Fibroblast of villous mesenchyme (primary cell): Measurements from ENCODE around the gene TRMO. TPM values are rescaled to one million over a fixed set of nuclear protein-coding genes. Genes with fewer than 3 reads are reported as not detected.

Source experiments
- DNase-seq: peaks from one replicate; pipeline ENCODE4 v3.0.0-alpha.2; 2010; ENCODE audit warnings: low read depth
- H3K4me3 ChIP-seq: 2 replicates; pipeline ENCODE4 v1.5.1; 2011; ENCODE audit warnings: low read depth, mild to moderate bottlenecking, low read length
- CTCF ChIP-seq: IDR thresholded peaks from 2 replicates; pipeline ENCODE4 v1.5.1; 2012; ENCODE audit warnings: low read depth, mild to moderate bottlenecking, low read length; ENCODE audit not compliant: insufficient read depth
- total RNA-seq: library from RNA; depleted of rRNA; stranded (reverse); fragments of >200 nt; gene quantifications from 2 replicates; pipeline ENCODE4 v1.2.3, GENCODE V29; 2012

The TRMO gene
- total RNA-seq, 1 donor = 15.5 TPM

- TF ChIP-seq CTCF = no peak
- no peak for DNase-seq
- no peak overlapping the region for H3K4me3 ChIP-seq
Measured at GRCh38 chr9:97940233-97940632, 17.9 kb upstream of the TRMO start.

- no peak for TF ChIP-seq CTCF
- no peak for DNase-seq
- no peak within 1 kb of the TSS for H3K4me3 ChIP-seq
Measured at GRCh38 chr9:97938081-97938644, 15.9 kb upstream of the TRMO start, which contains the start of gene HEMGN. TSS of gene HEMGN (minus strand) at chr9:97938172. CDS start at chr9:97938136, 36 bp downstream.

- TF ChIP-seq CTCF = no peak
Measured at GRCh38 chr9:97936998-97937397, 14.7 kb upstream of the TRMO start.

DNA sequence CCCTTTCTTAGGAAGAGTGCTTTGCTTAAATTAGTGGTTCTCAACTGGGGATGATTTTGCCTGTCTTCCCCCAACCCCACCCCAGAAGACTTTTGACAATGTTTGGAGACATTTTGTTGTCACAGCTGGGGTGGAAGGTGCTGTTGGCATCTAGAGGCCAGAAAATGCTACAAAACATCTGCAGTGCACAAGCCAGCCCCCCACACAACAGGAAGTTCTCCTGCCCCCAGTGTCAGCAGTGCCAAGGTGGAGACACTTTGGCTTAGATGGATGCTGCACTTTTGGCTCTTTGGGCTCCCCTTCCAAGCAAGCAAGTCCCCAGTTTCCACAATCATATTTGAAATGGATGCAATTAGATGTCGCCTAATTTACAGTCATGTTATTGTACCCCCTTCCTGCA is 13.0 kb upstream of the TRMO start:
- no peak for TF ChIP-seq CTCF
- no peak overlapping the region for H3K4me3 ChIP-seq
- no peak for DNase-seq

More at GRCh38 chr9:97936998-97937397, 14.7 kb upstream of the TRMO start:
- no peak overlapping the region for H3K4me3 ChIP-seq
- DNase-seq = no peak

GRCh38 chr9:97934321-97935115 is 12.2 kb upstream of the TRMO start:
- no peak for DNase-seq
- TF ChIP-seq CTCF = no peak
- no peak overlapping the region for H3K4me3 ChIP-seq

DNA sequence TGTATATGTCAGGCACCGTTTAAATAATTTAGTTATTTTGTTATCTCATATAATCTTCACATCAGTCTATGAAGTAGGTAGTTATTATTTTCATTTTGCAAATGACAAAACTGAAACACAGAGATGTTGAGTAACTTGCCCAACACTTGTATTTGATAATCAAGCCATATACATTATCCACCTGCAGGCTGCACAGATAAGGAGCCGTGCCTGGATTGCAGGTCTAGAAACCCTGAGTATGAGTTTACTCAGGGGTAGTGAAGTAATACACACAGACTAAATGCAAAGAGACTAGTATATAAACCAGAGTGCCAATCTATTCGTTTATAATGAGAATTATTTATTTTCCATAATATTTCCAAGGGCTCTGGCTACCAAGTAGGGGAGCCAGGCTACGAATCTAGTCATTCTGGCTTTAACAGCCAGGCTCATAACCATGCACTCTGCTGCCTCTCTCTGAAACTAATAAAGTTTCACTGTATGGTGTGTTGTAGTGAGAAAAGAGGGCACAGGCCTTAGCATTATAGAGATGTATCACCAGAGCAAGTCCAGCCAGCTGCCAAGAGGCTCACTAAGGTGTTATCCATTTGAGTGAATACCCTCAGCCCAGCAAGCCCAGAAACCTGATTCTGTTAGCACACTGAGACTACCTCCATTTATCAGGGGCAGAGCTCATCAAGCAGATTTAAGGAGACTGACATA is 11.1 kb upstream of the TRMO start:
- H3K4me3 ChIP-seq = no peak overlapping the region
- no peak for DNase-seq
- TF ChIP-seq CTCF = no peak
